ENCODE data around the gene TH. TPM values are rescaled to one million over a fixed set of nuclear protein-coding genes. Genes with fewer than 3 reads are reported as not detected.

The TH gene
- total RNA-seq, 1 donor: not detected

DNA sequence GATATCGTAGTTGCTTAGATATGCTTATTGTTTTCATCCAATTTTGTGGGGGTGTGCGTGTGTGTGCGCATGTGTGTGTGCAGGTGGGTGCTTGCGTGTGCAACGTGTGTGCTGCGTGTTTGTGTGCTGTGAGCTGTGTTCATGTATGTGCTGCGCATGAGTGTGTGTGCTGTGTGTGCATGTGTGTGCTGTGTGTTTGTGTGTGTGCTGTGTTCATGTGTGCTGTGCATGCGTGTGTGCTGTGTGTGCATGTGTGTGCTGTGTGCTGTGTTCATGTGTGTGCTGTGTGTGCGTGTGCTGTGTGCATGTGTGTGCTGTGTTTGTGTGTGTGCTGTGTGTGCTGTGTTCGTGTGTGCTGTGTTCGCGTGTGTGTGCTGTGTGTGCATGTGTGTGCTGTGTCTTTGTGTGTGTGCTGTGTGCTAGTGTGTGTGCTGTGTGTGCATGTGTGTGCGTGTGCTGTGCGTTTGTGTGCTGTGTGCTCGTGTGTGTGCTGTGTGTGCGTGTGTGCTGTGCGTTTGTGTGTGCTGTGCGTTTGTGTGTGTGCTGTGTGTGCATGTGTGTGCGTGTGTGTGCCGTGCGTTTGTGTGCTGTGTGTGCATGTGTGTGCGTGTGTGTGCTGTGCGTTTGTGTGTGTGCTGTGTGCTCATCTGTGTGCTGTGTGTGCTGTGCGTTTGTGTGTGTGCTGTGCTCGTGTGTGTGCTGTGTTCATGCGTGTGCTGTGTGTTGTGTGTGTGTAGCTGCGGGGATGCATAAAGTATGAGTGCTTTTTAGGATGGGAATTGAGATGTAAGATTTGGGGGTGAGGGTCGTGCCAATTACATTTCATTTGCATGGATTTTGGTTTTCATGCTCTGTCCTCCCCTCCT lies 40.0 kb downstream of the TH start:
- H3K4me3 ChIP-seq (ENCODE audit: low read depth, low read length): no peak overlapping the region
- no peak for DNase-seq (ENCODE audit: low read depth)
- no peak for TF ChIP-seq CTCF (IDR thresholded peaks at IDR 0.05; ENCODE audit: insufficient read depth, low read depth, low read length)

GRCh38 chr11:2130881-2131352 lies 40.7 kb downstream of the TH start:
- no peak for DNase-seq (ENCODE audit: low read depth)
- H3K4me3 ChIP-seq (ENCODE audit: low read depth, low read length): no peak overlapping the region
- TF ChIP-seq CTCF (IDR thresholded peaks at IDR 0.05; ENCODE audit: insufficient read depth, low read depth, low read length): no peak

GRCh38 chr11:2129699-2130366 lies 41.8 kb downstream of the TH start:
- DNase-seq (ENCODE audit: low read depth): no peak
- H3K4me3 ChIP-seq (ENCODE audit: low read depth, low read length): no peak overlapping the region
- no peak for TF ChIP-seq CTCF (IDR thresholded peaks at IDR 0.05; ENCODE audit: insufficient read depth, low read depth, low read length)

DNA sequence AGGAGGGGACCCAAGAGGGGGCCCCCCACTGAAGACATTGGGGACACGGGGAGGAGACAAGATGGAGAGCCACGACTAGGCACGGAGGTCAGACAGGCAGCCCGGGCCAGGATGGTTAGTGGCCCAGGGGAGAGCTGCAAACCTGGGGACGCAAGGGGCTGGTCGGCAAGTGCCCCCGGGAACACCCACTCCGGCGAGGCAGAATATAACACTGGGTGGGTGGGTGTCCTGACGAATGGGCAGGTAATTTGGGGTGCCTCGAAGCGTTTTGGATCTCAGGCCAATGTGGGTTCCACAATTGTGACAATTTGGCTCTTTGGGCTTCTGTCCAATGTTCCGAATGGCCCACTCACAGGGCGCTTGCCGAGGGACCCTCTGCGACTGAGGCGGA lies 42.3 kb downstream of the TH start:
- H3K4me3 ChIP-seq (ENCODE audit: low read depth, low read length): no peak overlapping the region
- DNase-seq (ENCODE audit: low read depth): no peak
- no peak for TF ChIP-seq CTCF (IDR thresholded peaks at IDR 0.05; ENCODE audit: insufficient read depth, low read depth, low read length)

DNA sequence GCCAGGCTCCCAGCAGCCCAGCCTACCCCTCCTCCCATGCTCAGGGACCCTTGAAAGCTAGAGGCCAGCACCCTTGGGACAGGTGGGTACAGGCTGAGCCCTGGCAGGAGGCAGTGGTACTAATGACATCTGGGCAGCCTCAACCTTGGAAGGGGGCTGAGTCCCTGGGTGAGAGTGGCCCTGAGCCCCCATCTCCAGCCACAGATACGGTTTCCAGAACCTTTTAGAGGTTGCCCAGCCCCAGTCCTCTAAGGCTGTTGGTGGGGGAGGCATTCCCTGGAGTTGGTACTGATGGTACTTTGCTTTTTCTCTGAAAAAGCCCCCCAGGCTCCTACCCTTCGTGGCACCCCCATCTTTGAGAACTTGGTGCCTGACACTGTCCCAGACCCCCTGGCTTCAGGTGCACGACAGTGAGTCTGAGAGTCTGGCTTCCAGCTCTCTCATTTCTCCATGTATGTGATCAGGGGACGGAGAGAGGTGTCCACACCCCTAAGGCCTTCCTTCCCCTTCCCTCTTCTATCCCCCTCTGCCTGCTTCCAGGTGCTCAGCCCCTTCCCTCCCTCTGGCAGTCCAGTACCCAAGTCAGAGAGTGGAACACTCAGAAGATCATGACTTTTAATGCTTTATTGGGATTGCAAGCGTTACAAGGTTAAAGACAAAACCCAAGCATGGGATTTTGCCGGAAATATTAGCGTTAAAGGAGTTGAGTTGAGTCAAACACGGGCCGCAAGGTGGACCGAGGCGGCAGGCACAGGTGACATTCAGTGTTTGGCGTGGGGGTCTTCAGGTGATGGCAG lies 42.9 kb downstream of the TH start:
- DNase-seq (ENCODE audit: low read depth): no peak
- TF ChIP-seq CTCF (IDR thresholded peaks at IDR 0.05; ENCODE audit: insufficient read depth, low read depth, low read length): no peak
- H3K4me3 ChIP-seq (ENCODE audit: low read depth, low read length): no peak overlapping the region

DNA sequence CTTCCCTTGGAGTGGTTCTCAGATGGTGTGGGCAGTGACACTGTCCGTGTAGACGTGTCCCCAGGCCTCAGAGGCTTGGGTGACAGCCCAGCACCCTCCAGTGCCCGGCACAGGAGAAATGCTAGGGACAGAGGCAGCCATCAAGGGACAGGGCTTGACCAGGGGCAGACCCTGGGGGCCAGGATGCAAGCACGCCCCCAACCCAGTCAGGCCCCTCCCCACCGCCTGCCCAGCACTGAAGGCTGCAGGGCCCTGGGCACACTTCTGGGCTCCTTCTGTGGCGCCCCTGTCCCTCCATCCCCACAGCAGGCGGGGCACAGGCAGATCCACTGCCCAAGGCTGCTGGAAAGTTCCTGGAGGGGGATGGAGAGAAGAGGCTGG lies 43.5 kb downstream of the TH start:
- H3K4me3 ChIP-seq (ENCODE audit: low read depth, low read length): no peak overlapping the region
- DNase-seq (ENCODE audit: low read depth): no peak
- TF ChIP-seq CTCF (IDR thresholded peaks at IDR 0.05; ENCODE audit: insufficient read depth, low read depth, low read length): no peak

Measured in fibroblast of villous mesenchyme (primary cell).